ENCODE data around the gene GIPC1.

GRCh38 chr19:14510311-14511228 lies 14.6 kb upstream of the GIPC1 start:
- TF ChIP-seq CTCF (IDR thresholded peaks at IDR 0.05) (no peak), POLR2A (IDR thresholded peaks at IDR 0.05) (no peak), EP300 (IDR thresholded peaks at IDR 0.05) (peak; percentile 50 to 73)

Data from tibial nerve (tissue), 4 donors.